ENCODE data around the gene BBC3. TPM values are rescaled to one million over a fixed set of nuclear protein-coding genes. Genes with fewer than 3 reads are reported as not detected.

The BBC3 gene
- total RNA-seq, 1 experiment from 2014 or later: 4.0 TPM

- Histone ChIP-seq H3K9me3 (ENCODE audit: low read length) (no peaks in the 10 kb centered on the region), H4K20me1 (ENCODE audit: insufficient read depth, low read depth, low read length) (no peaks in the 10 kb centered on the region), H3K4me2 (ENCODE audit: low read depth, low read length, poor library complexity, severe bottlenecking) (no peak overlapping the region), H3K27ac (ENCODE audit: low read length) (peak overlapping the region; percentile 30), H3K4me3 (ENCODE audit: low read length) (no peak overlapping the region), H3K36me3 (ENCODE audit: insufficient read depth, low read length) (peaks cover 4% of the 10 kb centered on the region; the same call in 1 of the 2 replicates), H3K9ac (ENCODE audit: low read length) (no peak overlapping the region), H2AFZ (ENCODE audit: low read length) (no peak overlapping the region), H3K9me2 (replicated peaks; ENCODE audit: insufficient read depth, low read length) (no peaks in the 10 kb centered on the region), H3K4me1 (ENCODE audit: low read length) (peaks cover 36% of the 10 kb centered on the region), H3K27me3 (ENCODE audit: low read length) (no peaks in the 10 kb centered on the region), H3K79me2 (ENCODE audit: low read length) (peaks cover 22% of the 10 kb centered on the region; the same call in 1 of the 2 replicates)
- DNase-seq: no peak
Observed at GRCh38 chr19:47186446-47187334, 44.3 kb downstream of the BBC3 start.

DNA sequence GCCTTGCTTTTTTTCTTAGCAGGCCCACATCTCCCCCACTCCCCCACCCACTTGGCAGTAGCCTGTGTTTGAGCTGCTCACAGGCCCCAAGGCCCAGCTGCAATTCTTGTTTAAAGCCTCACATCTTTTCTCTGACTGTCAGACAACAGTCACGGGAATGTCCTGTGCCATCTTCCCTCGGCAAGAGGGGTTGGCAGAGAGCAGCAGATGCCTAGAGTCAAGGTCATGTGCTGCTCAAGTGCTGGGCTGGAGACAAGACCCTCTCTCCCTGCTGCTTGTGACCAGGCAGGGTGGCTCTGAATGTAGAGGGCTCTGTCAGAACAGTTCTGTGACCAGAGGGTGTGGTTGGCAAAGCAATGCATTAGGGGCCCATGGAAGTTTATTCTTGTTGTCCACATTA, 47.4 kb downstream of the BBC3 start:
- Histone ChIP-seq H3K9ac (ENCODE audit: low read length) (no peak overlapping the region), H3K4me3 (ENCODE audit: low read length) (no peak overlapping the region), H3K4me1 (ENCODE audit: low read length) (peaks cover 35% of the 10 kb centered on the region), H3K27ac (ENCODE audit: low read length) (no peak overlapping the region), H4K20me1 (ENCODE audit: insufficient read depth, low read depth, low read length) (no peaks in the 10 kb centered on the region), H3K9me3 (ENCODE audit: low read length) (no peaks in the 10 kb centered on the region), H3K4me2 (ENCODE audit: low read depth, low read length, poor library complexity, severe bottlenecking) (no peak overlapping the region), H3K9me2 (replicated peaks; ENCODE audit: insufficient read depth, low read length) (no peaks in the 10 kb centered on the region), H3K79me2 (ENCODE audit: low read length) (peaks cover 24% of the 10 kb centered on the region; the same call in 1 of the 2 replicates), H3K27me3 (ENCODE audit: low read length) (no peaks in the 10 kb centered on the region), H3K36me3 (ENCODE audit: insufficient read depth, low read length) (peaks cover 10% of the 10 kb centered on the region; the same call in 1 of the 2 replicates), H2AFZ (ENCODE audit: low read length) (no peak overlapping the region)
- DNase-seq: no peak

GRCh38 chr19:47179653-47180310, 51.2 kb downstream of the BBC3 start:
- Histone ChIP-seq H3K9me3 (ENCODE audit: low read length) (no peaks in the 10 kb centered on the region), H3K36me3 (ENCODE audit: insufficient read depth, low read length) (peaks cover 34% of the 10 kb centered on the region; the same call in 1 of the 2 replicates), H2AFZ (ENCODE audit: low read length) (no peak overlapping the region), H3K27ac (ENCODE audit: low read length) (no peak overlapping the region), H3K4me1 (ENCODE audit: low read length) (no peaks in the 10 kb centered on the region), H3K79me2 (ENCODE audit: low read length) (peaks cover 35% of the 10 kb centered on the region), H3K4me2 (ENCODE audit: low read depth, low read length, poor library complexity, severe bottlenecking) (no peak overlapping the region), H4K20me1 (ENCODE audit: insufficient read depth, low read depth, low read length) (0 out of 2 replicates have a peak, but pooled peaks cover 6% of the 10 kb centered on the region), H3K9me2 (replicated peaks; ENCODE audit: insufficient read depth, low read length) (no peaks in the 10 kb centered on the region), H3K9ac (ENCODE audit: low read length) (no peak overlapping the region), H3K4me3 (ENCODE audit: low read length) (no peak overlapping the region), H3K27me3 (ENCODE audit: low read length) (no peaks in the 10 kb centered on the region)
- DNase-seq: no peak

DNA sequence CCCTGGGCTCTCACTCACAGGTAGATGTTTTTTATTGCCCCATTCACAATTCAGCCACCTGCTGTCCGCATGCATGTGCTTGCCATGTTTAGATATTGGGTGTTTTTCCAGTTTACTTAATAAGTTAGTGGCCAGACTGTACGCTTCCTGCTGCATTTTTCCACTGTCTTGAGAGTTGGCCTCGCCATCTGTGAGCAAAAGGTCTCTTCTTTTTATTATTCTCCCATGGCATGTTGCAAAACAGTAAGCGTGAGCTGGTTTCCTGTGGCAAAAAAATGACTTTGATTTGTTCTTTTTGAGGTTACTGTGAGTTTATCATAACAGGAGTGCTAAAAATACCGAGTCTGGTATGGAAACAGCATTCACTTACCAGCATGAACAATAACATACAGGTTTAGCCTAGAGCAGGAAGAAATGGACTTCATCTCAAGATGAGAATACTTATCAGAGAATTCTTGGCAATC, 54.3 kb downstream of the BBC3 start:
- peaks cover 32% of the 10 kb centered on the region for H3K79me2 ChIP-seq (ENCODE audit: low read length)
- no peak overlapping the region for H2AFZ ChIP-seq (ENCODE audit: low read length)
- no peak overlapping the region for H3K27ac ChIP-seq (ENCODE audit: low read length)
- no peak overlapping the region for H3K4me2 ChIP-seq (ENCODE audit: low read depth, low read length, poor library complexity, severe bottlenecking)
- peaks cover 38% of the 10 kb centered on the region; the same call in 1 of the 2 replicates for H3K36me3 ChIP-seq (ENCODE audit: insufficient read depth, low read length)
- no peak overlapping the region for H3K9ac ChIP-seq (ENCODE audit: low read length)
- H3K9me3 ChIP-seq (ENCODE audit: low read length): no peaks in the 10 kb centered on the region
- no peaks in the 10 kb centered on the region for H3K9me2 ChIP-seq (replicated peaks; ENCODE audit: insufficient read depth, low read length)
- H3K4me3 ChIP-seq (ENCODE audit: low read length): no peak overlapping the region
- H3K4me1 ChIP-seq (ENCODE audit: low read length): no peaks in the 10 kb centered on the region
- H4K20me1 ChIP-seq (ENCODE audit: insufficient read depth, low read depth, low read length): 0 out of 2 replicates have a peak, but pooled peaks cover 6% of the 10 kb centered on the region
- no peaks in the 10 kb centered on the region for H3K27me3 ChIP-seq (ENCODE audit: low read length)
- DNase-seq: no peak

- Histone ChIP-seq H3K4me2 (ENCODE audit: low read depth, low read length, poor library complexity, severe bottlenecking) (no peak overlapping the region), H3K79me2 (ENCODE audit: low read length) (peaks cover 32% of the 10 kb centered on the region), H3K9ac (ENCODE audit: low read length) (no peak overlapping the region), H3K27me3 (ENCODE audit: low read length) (no peaks in the 10 kb centered on the region), H3K9me3 (ENCODE audit: low read length) (no peaks in the 10 kb centered on the region), H3K4me3 (ENCODE audit: low read length) (no peak overlapping the region), H3K4me1 (ENCODE audit: low read length) (no peaks in the 10 kb centered on the region), H4K20me1 (ENCODE audit: insufficient read depth, low read depth, low read length) (0 out of 2 replicates have a peak, but pooled peaks cover 6% of the 10 kb centered on the region), H3K36me3 (ENCODE audit: insufficient read depth, low read length) (peaks cover 38% of the 10 kb centered on the region; the same call in 1 of the 2 replicates), H3K27ac (ENCODE audit: low read length) (no peak overlapping the region), H2AFZ (ENCODE audit: low read length) (no peak overlapping the region), H3K9me2 (replicated peaks; ENCODE audit: insufficient read depth, low read length) (no peaks in the 10 kb centered on the region)
- no peak for DNase-seq
Observed at GRCh38 chr19:47176071-47176626, 54.9 kb downstream of the BBC3 start.

- Histone ChIP-seq H3K36me3 (ENCODE audit: insufficient read depth, low read length) (peaks cover 31% of the 10 kb centered on the region; the same call in 1 of the 2 replicates), H4K20me1 (ENCODE audit: insufficient read depth, low read depth, low read length) (0 out of 2 replicates have a peak, but pooled peaks cover 6% of the 10 kb centered on the region), H3K4me2 (ENCODE audit: low read depth, low read length, poor library complexity, severe bottlenecking) (no peak overlapping the region), H3K9me2 (replicated peaks; ENCODE audit: insufficient read depth, low read length) (no peaks in the 10 kb centered on the region), H2AFZ (ENCODE audit: low read length) (no peak overlapping the region), H3K9ac (ENCODE audit: low read length) (no peak overlapping the region), H3K9me3 (ENCODE audit: low read length) (no peaks in the 10 kb centered on the region), H3K79me2 (ENCODE audit: low read length) (peaks cover 19% of the 10 kb centered on the region), H3K27ac (ENCODE audit: low read length) (no peak overlapping the region), H3K4me1 (ENCODE audit: low read length) (no peaks in the 10 kb centered on the region), H3K27me3 (ENCODE audit: low read length) (no peaks in the 10 kb centered on the region), H3K4me3 (ENCODE audit: low read length) (no peak overlapping the region)
- no peak for DNase-seq
Observed at GRCh38 chr19:47172666-47173455, 58.1 kb downstream of the BBC3 start.

Data from Karpas-422 (cell line).